ENCODE results near the gene GRHL1.

GRHL1 gene

GRCh38 chr2:9972621-9973479 is 21.4 kb downstream of the GRHL1 start:
- peak; percentile 45 for DNase-seq

- no peak for DNase-seq
Observed at GRCh38 chr2:9973690-9974089, 22.2 kb downstream of the GRHL1 start.

DNA sequence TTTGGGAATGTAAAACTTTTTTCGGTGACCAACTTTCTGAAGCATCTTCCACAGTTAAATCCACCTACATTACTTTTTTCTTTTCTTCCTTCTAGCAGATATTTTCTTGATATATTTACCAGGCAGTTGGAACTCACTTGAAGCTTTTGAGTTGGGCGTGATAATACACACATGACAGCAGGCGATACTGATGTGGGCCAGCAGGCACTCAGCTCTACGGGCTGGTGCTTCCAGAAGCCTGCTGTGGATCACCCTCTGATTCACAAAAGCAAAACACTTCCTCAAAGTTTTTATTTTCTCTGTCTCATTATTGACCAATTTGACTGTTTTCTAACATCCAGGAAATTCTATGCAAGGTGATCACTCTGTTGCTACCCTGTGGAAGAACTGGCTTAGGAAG is 22.9 kb downstream of the GRHL1 start:
- no peak for DNase-seq

GRCh38 chr2:9975328-9975727 is 23.8 kb downstream of the GRHL1 start:
- DNase-seq, result no peak

DNA sequence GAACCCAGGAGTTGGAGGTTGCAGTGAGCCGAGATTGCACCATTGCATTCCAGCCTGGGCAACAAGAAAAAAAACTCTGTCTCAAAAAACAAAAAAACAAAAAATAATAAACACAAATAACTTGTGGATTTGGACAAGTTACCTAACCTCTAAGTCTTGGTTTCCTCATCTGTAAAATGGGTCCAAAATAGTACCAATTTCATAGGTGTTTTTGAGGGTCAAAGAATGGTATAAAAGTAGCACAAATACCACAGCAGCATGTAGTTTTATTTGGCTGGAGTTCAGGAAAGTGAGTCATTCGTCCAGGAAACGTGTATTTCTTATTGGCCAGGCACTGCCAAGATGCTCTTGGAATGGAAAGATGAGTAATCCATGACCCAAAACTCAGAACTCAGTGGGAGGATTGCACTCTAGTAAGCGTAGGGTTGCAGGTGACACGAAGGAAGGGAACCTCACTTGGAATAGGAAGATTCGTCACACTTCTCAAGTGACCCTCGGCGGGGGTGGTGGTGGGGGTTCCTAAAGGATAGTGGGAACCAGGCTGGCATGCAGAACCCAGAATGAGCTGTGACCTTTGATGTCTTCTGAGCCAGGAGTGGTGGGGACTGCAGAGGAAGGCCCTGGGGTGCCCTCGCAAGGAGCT is 24.4 kb downstream of the GRHL1 start:
- DNase-seq, result peak; percentile 96

- DNase-seq, result no peak
Observed at GRCh38 chr2:9979977-9980376, 28.5 kb downstream of the GRHL1 start.

- peak; percentile 49 for DNase-seq
Observed at GRCh38 chr2:9980520-9980919, 29.0 kb downstream of the GRHL1 start.

DNA sequence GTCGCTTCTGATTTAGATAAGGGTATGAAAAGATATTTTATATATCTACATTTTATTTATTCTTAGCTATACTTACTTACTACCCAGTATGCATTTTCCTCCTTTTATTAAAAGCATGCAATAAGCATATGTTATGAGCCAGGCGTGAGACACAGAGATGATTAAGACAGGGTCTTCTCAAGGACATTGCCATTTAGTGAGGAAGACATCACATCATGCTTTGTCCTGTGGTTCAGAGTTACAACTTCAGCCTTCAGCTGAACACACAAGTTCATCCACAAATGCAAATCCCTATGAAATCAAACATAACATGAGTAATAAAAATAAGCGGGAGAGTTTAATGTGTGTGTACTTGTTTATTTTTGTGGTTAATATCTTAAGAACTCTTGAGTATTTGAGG is 30.2 kb downstream of the GRHL1 start:
- DNase-seq, result peak; percentile 17

DNA sequence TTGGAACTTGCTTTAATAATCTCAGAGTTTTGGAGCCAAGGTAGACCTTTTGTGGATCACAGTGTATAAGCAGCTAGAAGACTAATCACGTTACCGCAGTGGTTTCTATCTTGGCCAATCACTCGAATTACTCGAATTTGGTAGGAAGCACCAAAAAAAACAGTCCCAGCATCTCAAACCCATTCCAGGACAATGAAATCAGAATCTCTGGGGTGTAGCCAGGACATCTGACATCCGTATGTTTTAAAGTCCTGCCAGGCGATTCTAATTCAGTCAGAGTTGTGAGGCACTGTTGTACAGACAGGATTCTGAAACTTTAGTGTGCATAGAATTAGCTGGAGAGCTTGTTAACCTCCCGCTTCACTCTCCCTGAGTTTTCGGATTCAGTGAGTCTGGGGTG is 30.8 kb downstream of the GRHL1 start:
- DNase-seq, result peak; percentile 89

DNA sequence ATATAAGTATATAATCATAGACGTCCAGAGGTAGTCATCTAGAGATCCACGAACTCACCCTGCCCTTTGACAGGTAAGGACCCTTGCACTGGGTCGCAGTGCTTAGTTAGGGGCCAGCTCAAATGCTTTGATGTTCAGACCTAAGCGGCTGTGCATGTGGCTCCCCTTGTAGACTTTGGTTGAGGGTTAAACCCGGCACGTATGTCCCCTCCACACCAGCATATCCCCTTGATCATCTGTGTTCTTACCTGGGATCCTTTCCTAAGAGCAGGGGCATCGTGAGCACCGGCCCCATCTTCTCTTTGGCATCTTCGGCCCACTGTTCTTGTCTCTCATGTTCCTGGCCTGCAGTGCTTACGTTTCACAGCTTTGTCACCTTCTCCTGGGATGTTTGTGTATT is 31.4 kb downstream of the GRHL1 start:
- no peak for DNase-seq

GRCh38 chr2:9983401-9984216 is 32.1 kb downstream of the GRHL1 start:
- DNase-seq, result peak; percentile 48

GRCh38 chr2:9984217-9984739 is 32.8 kb downstream of the GRHL1 start:
- peak; percentile 38 for DNase-seq

GRCh38 chr2:9984871-9985480 is 33.5 kb downstream of the GRHL1 start:
- DNase-seq, result peak; percentile 78

DNA sequence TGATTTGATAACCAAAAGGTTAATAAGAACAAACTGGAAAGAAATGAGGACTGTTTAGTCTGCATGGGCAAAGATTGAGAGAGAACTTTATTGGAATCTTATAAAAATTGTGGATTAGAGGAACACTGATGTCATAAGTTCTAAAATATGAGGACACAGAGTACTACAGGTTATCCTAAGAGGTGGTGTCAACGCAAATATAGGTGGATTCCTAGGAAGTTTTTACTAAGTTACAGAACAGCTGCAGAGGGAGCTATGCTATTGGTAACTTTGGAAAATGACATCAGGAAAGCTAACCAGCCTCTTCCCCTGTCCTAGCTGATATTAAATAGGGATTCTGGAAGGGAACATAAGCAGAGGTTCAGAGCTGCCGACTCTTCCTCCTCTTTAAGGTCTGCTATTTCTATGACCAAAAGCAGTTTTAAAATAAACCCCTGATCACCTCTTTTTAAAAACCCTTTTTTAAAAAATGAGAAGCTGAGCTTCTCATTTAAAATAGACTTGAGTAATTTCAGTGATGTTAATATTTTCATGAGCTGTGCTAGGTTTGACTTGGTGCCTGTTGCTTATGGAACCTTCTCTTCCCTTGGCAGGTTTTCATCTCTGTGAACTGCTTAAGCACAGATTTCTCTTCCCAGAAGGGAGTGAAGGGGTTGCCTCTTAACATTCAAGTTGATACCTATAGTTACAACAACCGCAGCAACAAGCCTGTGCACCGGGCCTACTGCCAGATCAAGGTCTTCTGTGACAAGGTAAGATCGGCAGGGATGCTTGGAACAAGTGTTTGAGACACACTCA is 34.2 kb downstream of the GRHL1 start:
- no peak for DNase-seq

GRCh38 chr2:9988320-9988719 is 36.8 kb downstream of the GRHL1 start:
- DNase-seq, result no peak

DNA sequence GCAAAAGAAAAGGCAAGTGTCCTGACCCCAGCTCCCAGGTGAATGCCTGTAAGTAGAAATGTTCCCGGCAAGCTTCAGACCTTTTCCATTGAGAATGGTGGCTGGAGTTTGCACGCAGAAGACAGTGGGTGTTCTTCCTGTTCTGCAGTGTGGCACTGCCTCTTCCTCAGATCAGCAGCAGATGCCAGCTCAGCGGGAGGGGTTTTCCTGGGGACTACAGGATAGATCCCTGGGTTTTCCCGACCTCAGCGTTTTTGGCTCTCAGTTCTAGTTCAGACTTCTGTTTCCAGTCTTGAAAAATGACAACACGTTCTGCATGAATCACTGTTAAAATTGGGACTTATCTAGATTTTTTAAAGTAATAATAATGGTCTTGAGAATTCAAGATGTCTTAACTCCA is 39.2 kb downstream of the GRHL1 start:
- DNase-seq, result no peak

DNA sequence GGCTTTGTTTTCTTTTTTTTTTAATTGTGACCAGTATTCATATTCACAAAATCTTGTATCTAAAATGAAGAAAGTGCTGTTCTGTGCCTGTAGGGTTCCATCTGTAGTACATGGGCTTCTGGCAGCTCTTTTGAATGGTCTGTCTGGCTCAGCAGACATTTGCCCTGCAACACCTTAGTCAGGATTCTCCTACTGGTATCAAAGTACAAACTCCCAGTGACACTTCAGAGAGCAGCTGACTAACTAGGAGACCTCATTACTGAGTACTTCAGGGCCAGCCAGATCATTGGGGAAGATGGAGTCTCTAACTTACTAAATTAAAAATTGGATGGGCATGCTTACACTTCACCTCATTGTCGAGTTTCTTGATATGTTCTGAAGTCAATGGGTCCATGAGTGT is 39.7 kb downstream of the GRHL1 start:
- no peak for DNase-seq

DNA sequence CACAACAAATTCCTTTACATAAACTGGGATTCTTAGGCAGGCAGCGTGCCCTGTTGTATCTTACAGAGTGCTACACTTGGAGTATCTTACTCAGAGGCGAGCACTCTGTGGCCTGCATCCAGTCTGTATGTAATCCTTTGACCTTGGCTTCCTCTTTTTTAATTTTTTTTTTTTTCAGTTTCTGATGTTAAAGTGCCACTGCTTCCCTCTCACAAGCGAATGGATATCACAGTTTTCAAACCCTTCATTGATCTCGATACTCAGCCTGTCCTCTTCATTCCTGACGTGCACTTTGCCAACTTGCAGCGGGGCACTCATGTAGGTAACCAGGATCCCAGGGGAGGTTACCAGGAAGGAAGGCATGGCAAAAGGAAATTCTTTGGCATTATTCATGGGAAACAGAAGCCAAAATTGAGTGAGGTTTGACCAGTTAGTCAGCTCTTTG is 40.4 kb downstream of the GRHL1 start:
- DNase-seq, result peak; percentile 23

GRCh38 chr2:9992427-9993187 is 41.1 kb downstream of the GRHL1 start:
- no peak for DNase-seq

DNA sequence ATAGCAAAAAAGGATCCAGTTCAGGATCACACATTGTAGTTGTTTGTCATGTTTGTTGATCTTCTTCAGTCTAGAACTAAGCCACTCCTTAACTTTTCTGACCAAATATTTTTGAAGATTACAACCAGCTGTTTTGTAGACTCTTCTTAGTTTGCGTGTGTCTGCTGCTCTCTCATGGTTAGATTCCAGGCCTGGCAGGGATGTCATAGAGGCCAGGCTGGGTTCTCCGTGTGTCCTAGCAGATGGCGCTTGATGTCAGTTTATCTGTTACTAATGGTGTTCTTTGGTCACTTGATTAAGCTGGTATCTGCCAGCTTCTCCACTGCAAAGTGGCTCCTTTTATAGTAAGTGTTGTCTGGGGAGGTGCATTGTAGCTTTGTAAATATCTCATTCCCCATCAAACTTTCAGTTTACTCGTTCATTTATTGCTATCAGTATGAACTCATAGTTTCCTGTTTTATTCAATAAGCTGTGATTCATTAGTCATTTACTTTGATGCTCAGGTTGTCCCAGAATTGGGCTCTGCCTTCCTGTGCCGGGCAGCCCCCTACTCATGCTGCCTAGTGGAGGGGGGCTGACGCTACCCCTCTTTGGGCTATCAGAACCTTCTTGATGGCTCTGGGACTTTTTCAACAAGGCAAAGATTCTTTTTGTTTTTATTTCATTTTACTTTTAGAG is 42.1 kb downstream of the GRHL1 start:
- peak; percentile 44 for DNase-seq

DNA sequence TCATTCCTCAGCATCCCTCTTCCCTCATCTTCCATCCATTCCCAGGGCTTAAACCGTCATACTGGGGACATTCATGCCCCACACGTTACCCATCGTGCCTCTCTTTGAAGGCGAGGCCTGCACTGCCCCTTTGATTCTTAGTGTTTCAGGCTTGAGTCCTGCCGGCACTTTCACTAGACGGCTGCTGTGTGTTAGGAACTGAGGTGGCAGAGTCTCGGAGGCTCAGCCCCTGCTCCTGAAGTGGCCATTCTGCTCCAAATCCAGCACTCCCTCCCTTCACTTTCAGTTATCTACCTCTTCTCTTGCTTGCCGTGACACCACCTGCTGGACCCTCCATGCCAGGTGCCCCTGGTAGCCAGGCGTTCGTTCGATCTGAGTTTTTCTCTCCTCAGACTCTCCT is 43.0 kb downstream of the GRHL1 start:
- no peak for DNase-seq
